AML-193 (cell line): ENCODE measurements around the gene ARPC5.
"Not testable (repeated sequence)": the region's sequence is repeated elsewhere in the genome, so short reads cannot be mapped to it uniquely, and the experiment has no call there.

Experiments
- DNase-seq, 2 experiments: peaks; one replicate each; lab custom pipeline; 2025; lab: John Stamatoyannopoulos, UW

The ARPC5 gene

DNA sequence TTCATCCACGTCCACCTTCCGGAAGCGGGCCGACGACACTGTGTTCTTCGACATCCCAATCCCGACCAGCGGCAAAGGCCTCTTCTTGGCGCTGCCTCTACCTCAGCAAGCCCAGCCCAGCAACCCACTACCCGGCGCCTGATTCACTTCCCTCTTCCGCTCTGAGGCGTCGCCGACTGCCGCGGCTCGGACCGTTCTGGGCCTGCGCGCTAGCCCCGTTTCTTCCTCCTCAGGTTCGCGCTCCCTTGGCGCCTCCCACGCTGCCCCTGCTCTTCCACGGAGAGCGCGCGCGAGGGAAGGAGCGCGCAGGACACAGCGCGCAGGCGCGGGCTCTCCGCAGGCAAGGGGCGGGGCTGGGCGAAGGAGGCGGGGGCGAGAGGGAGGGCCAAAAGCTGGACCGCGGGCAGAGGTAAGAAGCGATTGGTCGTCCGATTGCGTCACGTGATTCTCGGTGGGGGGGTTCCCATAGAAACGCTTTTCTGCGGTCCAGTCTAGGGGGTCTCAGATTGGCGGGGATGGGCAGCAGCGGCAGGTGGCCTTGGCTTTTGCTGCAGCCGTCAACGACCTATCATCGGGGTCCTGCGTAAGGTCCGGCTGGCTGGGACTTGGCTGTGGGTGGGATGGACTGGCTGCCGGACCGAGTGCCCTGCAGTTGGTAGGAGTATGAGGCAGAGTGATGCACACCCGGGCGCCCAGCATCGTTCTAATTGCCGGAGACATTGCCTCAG, at the start of gene ARPC5:
Gene ARPC5 (minus strand): TSS at position 178 of the 728 bp plus-strand sequence. CDS start 124 bp downstream, at position 54.
- DNase-seq, result peak; percentile 93

DNA sequence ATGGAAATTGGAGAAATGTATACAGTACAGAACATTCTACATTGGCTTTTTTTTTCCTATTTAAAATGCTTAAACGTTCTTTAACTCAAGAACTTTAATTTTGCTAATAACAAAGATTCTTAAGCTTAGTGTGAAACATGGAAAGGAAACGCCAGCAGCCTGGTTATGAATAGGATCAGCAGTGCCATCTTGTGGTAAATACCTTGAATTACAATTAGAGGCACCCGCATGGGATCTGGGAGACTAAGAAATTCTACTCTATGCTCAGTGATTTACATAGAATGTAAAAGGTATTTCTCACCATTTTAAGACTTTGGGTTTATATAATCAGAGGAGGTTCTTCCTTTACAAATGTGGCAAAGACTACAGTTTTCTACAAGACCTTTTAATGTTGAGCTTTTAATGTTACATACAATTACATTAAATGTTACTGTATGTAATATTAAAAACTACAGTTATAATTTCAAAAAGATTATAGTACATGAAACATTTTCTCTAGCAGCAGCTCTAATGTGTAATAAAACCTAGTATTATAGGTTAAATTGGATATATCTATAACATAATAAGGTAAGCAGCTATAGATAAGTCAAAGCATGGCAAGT, 49.6 kb upstream of the ARPC5 start:
- peak; percentile 53 to 64 for DNase-seq

DNA sequence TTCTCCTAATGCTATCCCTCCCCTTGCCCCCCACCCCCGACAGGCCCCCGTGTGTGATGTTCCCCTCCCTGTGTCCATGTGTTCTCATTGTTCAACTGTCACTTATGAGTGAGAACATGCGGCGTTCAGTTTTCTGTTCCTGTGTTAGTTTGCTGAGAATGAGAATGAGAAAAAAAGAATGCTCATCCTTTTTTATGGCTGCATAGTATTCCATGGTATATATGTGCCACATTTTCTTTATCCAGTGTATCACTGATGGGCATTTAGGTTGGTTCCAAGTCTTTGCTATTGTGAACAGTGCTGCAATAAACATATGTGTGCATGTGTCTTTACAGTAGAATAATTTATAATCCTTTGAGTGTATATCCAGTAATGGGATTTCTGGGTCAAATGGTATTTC, 43.8 kb upstream of the ARPC5 start:
- not testable (repeated sequence) for DNase-seq

DNA sequence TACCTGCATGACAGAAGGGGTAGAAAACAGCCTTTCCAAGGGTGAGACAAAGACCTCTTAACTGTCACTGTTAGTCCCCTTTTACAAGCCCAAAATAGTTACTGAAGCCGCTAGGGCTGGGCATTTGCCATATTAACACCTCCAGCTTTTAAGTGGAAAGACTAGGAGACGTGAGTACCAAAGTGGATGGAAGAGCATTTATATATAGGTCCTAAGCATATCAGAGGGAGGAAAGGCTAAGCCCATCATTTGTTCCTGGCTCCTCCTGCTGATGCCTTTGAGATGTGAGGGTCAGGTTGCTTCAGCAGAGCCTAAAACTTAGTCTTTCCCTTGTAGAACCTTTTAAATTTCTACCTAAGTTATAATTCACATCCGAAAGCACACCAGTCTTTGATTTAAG, 43.2 kb upstream of the ARPC5 start:
- no peak for DNase-seq

DNA sequence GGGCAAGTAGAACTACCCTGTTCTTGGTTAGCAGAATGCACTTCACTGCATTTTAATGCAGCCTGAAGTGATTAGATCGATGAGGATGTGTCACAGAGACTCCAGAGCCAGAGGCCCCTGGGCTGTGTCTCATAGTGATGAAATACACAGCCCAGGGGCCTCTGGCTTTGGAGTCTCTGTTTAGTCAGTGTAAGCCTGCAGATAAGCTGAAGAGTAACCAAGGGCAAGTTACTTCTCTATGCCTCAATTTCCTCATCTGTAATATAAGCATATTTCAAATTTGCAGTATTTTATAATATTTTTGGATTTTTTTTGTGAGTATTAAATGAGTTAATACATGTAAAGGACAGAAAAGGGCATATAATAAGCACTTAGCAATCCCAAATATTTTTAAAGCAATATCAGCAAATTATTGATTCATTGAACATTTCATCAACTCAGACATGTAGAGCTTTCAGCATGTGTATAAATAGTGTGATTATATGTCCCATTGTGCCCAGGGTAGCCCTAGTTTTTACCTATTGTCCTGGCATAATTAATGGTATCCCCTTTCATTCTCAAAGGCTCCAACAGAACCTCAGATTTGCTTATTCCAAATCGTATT, 41.1 kb upstream of the ARPC5 start:
- DNase-seq, result no peak

DNA sequence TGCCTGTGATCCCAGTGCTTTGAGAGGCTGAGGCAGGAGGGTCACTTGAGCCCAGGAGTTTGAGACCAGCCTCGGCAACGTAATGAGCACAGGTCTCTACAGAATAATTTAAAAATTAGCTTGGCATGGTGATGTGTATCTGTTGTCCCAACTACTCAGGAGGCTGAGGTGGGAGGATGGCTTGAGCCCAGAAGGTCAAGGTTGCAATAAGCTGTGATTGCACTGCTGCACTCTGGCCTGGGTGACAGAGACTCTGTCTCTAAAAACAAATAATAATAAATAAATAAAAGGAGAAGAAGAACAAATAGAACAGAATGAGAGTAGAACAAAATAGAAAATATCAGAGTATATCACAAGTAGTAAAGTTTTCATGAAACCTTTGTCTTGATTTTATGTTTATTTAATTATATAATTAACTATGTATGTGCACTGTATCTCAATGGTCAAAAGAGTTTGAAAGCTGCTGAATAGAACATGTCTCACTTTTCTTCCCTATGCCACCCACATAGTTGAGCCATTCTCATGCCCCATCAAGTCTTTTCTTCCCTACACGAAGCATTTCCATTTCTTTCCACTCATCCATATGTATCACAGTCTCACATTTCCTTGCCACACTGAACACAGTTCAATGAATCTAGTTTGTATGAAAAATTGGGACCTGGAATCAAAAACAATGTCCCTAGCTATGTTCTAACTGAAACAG, 40.5 kb upstream of the ARPC5 start:
- no peak for DNase-seq

DNA sequence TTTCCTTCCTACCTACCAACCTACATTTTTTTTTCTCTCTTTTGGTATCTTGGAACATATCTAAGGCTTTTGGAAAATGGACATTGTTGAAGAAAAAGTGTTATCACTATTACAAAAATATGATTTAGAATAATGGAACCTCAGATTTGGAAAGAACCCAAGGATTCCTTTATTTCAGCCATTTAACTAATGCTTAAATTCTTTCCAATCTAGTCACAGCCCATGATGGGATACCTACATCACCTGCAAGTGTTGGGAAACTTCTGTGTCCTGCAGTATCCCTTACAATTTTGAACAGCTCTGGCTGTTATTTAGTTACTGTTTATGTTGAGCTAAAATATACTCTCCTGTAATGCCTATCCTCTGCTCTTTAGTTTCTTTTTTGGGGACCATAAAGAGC, 39.8 kb upstream of the ARPC5 start:
- DNase-seq, result no peak

DNA sequence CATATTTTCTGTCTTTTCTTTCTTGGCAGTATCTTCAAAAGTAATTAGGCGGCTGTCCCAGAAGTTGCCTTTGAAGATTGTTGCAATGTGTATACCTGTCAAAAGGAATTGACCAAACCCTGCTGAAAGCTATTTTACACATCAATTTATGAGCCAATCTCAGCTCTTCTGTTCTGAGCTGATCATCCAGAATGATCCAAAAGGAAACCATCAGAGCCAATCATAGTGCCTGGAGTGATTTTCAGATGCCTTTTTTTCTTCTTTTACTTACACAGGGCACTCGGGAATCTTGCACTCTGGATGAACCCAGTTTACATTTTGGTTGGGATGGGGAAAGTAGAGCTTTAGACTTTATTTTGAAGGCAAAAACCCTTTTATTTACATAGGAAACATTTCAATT, 39.3 kb upstream of the ARPC5 start:
- no peak for DNase-seq

DNA sequence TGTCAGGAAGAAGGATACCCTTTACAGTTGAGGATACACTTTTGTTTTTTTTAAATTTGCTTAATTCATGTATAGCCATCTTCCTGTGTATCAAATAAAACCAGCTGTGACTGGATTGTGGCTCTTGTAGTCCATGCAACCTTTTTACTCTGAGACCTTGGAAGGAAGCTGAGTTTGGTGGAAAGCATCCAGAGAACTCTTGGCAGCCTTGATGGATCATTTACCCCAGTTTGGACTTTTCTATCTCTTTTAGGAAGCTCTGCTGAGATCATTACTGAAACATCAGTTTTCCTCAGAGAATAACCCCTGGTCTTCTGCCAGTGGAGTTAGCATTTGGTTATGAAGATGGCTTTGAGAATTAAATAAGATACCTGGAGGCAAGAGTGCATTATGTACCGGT, 38.8 kb upstream of the ARPC5 start:
- no peak for DNase-seq

DNA sequence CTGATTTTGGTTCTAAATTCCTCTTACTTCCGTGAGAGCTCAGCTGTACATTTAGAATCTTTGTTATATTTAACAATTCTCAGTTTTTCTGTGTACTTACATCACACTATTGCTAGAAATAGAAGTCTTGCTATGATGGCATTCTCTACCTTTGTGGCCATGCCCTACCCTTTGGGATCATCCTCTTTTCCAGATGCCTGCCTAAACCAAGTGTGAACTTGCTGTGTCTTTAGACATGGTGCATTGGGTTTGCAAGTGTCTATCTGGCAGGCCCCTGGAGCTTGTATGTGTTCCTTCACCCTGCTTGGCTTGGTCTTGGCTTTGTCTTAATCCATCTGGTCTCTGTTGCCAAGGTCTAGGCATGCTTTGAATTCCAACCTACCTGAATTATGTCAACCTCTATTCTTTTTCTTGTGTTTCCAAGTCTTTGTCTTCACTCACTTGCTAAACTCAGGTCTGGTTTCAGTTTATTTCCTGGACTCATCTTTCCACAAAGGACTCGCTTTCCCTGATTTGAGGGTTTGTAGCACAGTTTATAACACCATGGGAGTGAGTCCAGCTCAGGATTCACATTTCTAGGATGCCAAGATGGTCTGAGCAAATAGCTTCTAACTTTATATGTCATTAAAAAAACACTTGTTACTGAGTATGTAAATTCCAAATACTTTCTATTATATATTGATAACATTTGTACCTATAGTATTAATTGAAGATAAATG, 38.2 kb upstream of the ARPC5 start:
- DNase-seq, result no peak

DNA sequence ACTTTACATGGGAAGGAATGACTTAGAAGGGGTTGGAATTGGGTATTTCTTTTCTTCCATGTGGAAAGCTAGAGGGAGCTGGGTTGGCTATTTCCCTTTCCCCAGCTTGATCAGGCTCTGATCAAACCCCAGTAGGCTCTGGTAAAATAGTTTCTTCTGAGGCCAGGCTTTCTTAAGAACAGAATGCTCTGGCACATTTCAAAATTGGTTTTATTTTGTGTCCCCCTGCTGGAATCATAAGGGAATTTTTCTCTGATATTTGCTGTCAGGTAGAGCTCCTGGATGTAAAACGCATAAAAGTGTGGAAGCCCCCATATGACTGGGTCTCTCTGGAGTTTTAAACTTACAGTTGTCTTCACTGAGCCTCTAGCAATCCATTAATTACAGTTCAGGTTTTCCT, 34.6 kb upstream of the ARPC5 start:
- DNase-seq, result no peak

DNA sequence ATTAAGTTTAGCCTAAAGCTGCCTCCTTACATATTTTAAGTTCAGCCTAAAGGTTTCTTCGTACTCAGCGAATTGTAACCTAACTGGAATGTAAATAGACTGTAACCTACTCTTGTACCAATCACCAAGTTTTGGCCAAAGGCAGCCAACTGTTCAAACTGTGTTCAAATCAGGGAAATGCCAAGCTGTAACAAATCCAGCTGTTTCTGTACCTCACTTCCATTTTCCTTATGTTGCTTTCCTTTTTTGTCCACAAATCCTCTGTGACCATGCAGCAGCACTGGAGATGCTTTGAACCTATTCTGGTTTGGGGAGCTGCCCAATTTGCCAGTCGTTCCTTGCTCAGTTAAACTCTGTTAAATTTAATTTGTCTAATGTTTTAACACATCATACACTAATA, 20.8 kb upstream of the ARPC5 start:
- DNase-seq, result no peak

DNA sequence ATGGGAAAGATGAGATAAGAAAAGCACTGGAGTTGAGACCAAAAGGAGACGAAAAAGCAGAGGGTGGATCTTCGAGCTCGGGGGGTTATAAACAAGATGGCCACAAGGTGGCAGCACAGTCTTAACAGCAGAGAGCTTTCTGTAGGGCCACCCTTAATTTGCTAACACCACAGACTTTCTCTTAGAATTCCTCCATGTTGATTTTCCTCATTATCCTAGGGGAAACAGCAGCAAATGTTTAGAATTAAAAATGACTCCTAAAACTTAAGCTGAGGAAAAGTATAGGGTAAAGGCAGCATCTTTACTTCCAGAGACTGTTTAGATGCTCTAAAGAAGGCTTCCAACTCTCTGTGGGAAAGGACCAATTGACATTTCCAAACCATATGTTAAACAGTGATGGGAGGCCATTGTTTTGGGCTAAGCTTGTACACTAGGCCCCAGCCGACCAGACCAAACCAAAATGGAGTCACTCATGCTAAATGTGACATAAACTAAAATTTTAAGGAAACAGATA, 20.0 kb upstream of the ARPC5 start:
- peak; percentile 70 to 72 for DNase-seq

DNA sequence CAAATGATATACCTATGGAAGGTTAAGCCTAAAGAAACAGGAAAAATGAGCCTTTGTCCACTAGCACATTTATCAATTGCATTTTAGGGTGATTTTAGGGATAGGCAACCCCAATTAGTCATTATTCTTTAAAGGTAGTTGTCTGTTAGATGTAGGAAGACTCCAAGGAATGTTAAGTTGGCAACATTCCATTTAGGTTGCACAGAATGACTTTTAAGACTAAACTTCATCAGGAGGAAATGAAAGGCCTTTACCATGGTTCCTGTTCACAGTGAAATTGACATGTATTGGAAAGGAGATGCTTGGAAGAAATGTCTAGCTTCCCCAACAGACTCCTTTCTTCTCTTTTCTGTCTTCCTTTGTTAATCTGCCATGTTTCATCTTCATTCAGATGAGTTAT, 19.1 kb upstream of the ARPC5 start:
- no peak for DNase-seq

DNA sequence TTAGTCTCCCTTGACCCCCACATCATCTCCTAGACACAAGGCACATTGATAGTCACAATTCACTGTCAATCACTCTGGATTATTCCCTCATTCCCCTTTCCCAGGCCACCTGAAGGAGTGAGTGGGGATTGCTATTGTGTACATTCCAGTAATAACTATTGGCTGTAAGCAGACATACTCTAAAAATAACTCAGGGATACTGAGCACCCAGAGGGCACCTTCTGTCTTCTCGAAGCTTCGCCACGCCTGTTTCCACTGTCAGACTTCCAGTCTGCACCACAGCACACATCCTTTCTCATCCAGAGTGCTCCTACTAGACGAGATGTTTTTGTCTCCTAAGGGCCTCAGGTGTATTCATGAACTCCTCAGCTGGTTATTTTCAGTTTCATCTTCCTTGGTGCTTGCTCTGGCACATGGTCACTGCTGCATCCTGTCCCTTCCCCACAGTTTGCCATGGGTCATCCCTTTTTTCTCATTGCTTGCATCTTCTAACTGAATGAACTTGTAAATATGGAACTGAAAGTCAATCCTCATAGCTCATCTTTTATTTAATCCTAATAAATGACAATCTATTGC, 18.4 kb upstream of the ARPC5 start:
- DNase-seq, result no peak

DNA sequence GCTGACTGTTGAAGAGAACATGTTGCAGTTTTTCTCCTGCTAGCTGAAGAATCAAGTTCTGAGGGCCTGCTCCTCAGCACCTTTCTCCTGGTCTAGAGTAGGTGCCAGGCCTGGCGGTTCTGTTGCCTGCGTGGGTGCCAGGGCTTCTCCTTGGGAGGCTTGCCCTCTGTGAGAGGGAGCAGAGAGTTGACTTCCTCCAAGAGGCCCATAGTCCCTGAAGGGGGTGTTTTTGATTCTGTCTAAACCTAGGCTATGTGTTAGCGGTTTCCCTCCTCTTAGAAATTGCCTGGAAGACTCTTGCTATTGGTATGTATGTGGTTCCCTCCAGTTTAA, 17.8 kb upstream of the ARPC5 start:
- DNase-seq, result no peak

DNA sequence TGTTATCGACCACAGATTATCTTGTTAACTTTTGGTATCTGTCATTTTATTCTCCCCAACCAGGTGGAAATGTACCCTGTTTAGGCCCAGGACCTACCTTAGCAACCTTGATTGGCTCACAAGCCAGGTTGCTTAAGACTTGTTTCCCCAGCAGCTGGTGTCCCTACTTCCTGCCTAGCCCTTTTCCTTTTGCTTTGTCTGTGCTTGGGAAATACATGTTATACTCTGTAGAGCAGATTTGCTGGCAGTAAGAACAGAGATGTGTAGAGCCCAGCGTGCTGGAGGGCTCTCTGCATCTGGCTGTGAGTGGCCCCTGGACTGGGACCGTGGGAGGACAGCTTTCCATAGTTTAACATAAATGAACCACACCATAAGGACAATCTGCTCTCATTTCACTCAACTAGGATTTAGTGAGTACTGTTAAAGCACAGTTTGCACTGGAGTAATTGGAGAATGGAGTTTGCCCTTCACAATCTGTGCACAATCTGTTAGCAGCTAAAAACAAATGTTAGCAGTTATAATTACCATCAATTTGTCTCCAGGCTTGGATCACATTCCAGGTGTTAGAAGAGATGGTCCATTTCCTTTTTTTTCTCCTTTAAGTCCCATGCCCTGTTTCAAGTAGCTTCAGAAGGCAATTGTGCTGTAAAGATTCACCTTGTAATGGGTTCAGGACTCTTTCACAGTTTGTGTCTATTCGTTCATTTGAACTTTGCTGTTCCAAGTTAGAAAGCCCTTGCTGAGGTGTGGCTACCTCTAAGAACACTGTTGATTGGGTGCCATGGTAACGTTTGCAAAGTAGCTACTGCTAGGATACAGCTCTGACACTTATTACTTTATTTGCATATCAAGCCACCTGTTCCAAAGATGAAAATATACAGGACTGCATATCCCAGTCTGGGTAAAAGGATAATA, 17.2 kb upstream of the ARPC5 start, which contains the start of gene APOBEC4:
Gene APOBEC4 (minus strand): TSS at position 770 of the 915 bp plus-strand sequence. CDS start 4,535 bp downstream, outside the sequence.
- peak; percentile 46 to 52 for DNase-seq

DNA sequence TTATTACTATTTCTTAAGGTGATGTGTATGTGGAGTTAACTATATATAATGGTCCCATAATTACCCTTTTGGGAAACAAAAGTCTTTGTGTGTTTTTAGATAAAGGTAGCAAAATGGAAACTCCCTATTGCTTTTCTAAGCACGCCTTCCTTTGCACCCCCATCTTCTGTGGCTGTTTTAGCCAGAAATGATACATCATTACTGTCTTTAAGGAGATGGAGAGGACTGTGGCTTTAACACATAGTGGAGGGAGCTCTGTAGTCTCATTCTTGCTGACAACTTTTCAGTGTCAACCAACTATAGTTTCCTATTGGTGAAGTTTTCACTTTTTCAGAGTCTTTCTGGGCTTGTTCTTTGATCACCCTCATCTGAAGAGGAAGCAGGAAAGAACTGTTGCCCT, 16.5 kb upstream of the ARPC5 start:
- no peak for DNase-seq

DNA sequence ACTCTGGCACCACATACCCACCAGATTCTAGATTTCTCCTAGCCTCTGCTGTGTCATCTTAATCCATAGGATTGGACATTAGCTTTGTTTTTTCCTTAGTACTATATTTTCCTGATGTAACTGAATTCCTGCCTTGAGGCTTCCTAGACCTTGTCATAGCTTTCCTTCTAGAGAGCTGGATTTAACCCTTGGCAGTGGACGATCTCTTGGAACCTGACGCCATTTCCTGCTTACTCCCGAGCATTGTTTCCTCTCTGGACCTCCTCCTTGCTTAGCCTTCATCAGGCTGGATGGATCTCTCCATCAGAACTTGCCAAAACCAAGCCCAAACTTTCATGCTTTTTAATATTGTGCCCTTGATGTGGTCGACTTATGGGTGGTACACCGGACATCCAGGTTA, 16.0 kb upstream of the ARPC5 start:
- DNase-seq, result no peak

DNA sequence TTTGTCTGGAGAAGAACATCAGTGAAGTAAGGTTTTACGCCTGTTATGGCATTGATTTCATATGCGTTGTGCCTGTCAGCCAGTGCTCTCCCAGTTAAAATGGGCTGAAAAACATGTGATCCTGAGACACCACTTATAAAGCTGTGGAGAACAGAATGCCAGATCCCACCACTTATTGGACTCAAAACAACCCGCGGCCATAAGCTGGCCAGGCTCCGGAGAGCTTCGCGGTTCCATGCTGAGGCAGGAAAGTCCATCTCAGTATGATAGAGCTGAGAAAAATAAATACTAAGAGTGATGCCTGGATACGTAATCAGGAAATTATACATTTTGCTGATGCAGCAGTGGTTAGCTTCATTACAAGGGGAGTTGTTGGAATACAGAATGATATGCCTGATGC, 12.5 kb upstream of the ARPC5 start:
- no peak for DNase-seq

DNA sequence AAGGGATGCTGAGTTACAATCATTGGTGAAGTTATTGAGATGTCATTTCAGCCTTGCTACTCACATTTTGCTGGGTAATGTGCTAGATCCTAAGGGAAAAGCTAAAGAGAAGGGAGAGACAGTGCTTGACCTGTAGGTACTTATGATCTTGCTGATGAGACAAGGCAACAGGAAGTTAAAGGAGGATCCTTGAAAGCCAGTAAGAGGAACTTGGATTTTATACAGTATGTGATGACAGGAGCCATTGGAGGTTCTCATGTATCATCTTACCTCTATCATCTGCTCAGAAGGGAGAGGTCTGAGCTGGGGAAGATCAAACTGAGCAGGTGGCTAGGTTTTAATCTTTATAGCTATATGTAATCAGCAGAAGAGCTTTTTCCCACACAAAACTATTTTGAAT, 11.2 kb upstream of the ARPC5 start:
- DNase-seq, result peak; percentile 23 to 50
